ENCODE data around the gene ARHGEF12. TPM values are rescaled to one million over a fixed set of nuclear protein-coding genes. Genes with fewer than 3 reads are reported as not detected.

ARHGEF12 gene
- total RNA-seq, 2 experiments from 2014 or later = 9.6 to 10.2 TPM

- TF ChIP-seq CTCF (IDR thresholded peaks at IDR 0.05) = no peak
- ATAC-seq (no peak), DNase-seq (no peak)
- POLR2A ChIA-PET = no interaction called here
- Mint-ChIP-seq H3K4me3 (no peak overlapping the region), H3K9me3 (no peaks in the 10 kb centered on the region), H3K4me1 (ENCODE audit: low read depth) (no peaks in the 10 kb centered on the region), H3K36me3 (ENCODE audit: low read depth) (peaks cover 5% of the 10 kb centered on the region), H3K27ac (no peak overlapping the region), H3K27me3 (peaks cover 27% of the 10 kb centered on the region)
- CTCF ChIA-PET = no interaction called here
- intact Hi-C loops (cut with micrococcal nuclease) = no loop called here
Observed at GRCh38 chr11:120394119-120394518, 57.9 kb downstream of the ARHGEF12 start.

GRCh38 chr11:120395778-120396177 is 59.6 kb downstream of the ARHGEF12 start:
- no peak overlapping the region for H3K4me3 Mint-ChIP-seq
- H3K27ac Mint-ChIP-seq = no peak overlapping the region
- intact Hi-C loops (cut with micrococcal nuclease) = no loop called here
- H3K27me3 Mint-ChIP-seq = peaks cover 18% of the 10 kb centered on the region
- no peak for TF ChIP-seq CTCF (IDR thresholded peaks at IDR 0.05)
- peaks cover 4% of the 10 kb centered on the region for H3K36me3 Mint-ChIP-seq (ENCODE audit: low read depth)
- POLR2A ChIA-PET = no interaction called here
- peaks cover 2% of the 10 kb centered on the region for H3K4me1 Mint-ChIP-seq (ENCODE audit: low read depth)
- no peaks in the 10 kb centered on the region for H3K9me3 Mint-ChIP-seq
- CTCF ChIA-PET = interaction anchor here (0.7 to 1.8 kb wide), 2 partner anchors 12 to 93 kb away, joined by 3 to 4 read pairs; no protein-coding TSS in a partner anchor
- DNase-seq (no peak), ATAC-seq (no peak)

- Mint-ChIP-seq H3K4me3 (no peak overlapping the region), H3K27ac (no peak overlapping the region), H3K36me3 (ENCODE audit: low read depth) (peaks cover 4% of the 10 kb centered on the region), H3K9me3 (no peaks in the 10 kb centered on the region), H3K27me3 (peaks cover 19% of the 10 kb centered on the region), H3K4me1 (ENCODE audit: low read depth) (peaks cover 2% of the 10 kb centered on the region)
- TF ChIP-seq CTCF (IDR thresholded peaks at IDR 0.05) = no peak
- ATAC-seq (no peak), DNase-seq (no peak)
- intact Hi-C loops (cut with micrococcal nuclease) = no loop called here
- CTCF ChIA-PET = no interaction called here
- POLR2A ChIA-PET = no interaction called here
Observed at GRCh38 chr11:120398132-120398531, 61.9 kb downstream of the ARHGEF12 start.

- Mint-ChIP-seq H3K4me3 (no peak overlapping the region), H3K27ac (no peak overlapping the region), H3K9me3 (no peaks in the 10 kb centered on the region), H3K27me3 (peaks cover 25% of the 10 kb centered on the region), H3K4me1 (ENCODE audit: low read depth) (peaks cover 2% of the 10 kb centered on the region), H3K36me3 (ENCODE audit: low read depth) (peaks cover 4% of the 10 kb centered on the region)
- DNase-seq (no peak), ATAC-seq (no peak)
- POLR2A ChIA-PET = no interaction called here
- intact Hi-C loops (cut with micrococcal nuclease) = no loop called here
- CTCF ChIA-PET = no interaction called here
- no peak for TF ChIP-seq CTCF (IDR thresholded peaks at IDR 0.05)
Observed at GRCh38 chr11:120399307-120399706, 63.1 kb downstream of the ARHGEF12 start.

- H3K9me3 Mint-ChIP-seq = no peaks in the 10 kb centered on the region
- intact Hi-C loops (cut with micrococcal nuclease) = no loop called here
- POLR2A ChIA-PET = no interaction called here
- CTCF ChIA-PET = interaction anchor here (1.0 to 1.7 kb wide), 5 partner anchors 8 to 98 kb away, joined by 3 to 5 read pairs (median 4); no protein-coding TSS in a partner anchor
- no peak overlapping the region for H3K27ac Mint-ChIP-seq
- ATAC-seq = no peak
- no peak for TF ChIP-seq CTCF (IDR thresholded peaks at IDR 0.05)
- no peak for DNase-seq
- peaks cover 2% of the 10 kb centered on the region for H3K4me1 Mint-ChIP-seq (ENCODE audit: low read depth)
- H3K36me3 Mint-ChIP-seq (ENCODE audit: low read depth) = no peaks in the 10 kb centered on the region
- H3K27me3 Mint-ChIP-seq = peaks cover 27% of the 10 kb centered on the region
- no peak overlapping the region for H3K4me3 Mint-ChIP-seq
Observed at GRCh38 chr11:120400564-120401364, 64.6 kb downstream of the ARHGEF12 start.
